Activated CD4-positive, alpha-beta T cell treated with anti-CD3 and anti-CD28 coated beads, Interleukin-2, amount 50 U/mL, for 48 hours (primary cell): ENCODE measurements around the gene GNPTG.

Source experiments
- DNase-seq, 2 experiments: peaks; one replicate each; pipeline ENCODE4 v3.0.0-alpha.2; 2020

GNPTG gene

DNA sequence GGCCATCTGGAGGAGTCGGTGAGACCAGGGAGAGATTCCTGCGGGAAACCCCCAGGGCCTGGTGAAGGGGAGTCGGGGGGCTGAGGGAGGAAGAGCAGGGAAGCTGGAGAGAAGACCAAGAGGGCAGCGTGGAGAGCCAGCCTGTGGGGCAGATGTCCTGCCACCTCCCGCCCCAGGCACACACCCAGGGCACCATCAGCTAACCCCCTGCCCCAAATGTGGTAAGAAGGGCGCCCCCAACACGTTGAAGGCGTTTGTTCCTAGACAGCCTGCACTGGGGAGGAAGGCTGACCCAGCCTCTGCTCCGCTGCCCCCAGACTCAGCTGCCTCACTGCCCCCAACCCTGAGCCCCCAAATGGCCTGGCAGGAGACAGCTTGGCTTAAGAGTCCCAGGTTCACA is 17.0 kb upstream of the GNPTG start:
- no peak for DNase-seq

DNA sequence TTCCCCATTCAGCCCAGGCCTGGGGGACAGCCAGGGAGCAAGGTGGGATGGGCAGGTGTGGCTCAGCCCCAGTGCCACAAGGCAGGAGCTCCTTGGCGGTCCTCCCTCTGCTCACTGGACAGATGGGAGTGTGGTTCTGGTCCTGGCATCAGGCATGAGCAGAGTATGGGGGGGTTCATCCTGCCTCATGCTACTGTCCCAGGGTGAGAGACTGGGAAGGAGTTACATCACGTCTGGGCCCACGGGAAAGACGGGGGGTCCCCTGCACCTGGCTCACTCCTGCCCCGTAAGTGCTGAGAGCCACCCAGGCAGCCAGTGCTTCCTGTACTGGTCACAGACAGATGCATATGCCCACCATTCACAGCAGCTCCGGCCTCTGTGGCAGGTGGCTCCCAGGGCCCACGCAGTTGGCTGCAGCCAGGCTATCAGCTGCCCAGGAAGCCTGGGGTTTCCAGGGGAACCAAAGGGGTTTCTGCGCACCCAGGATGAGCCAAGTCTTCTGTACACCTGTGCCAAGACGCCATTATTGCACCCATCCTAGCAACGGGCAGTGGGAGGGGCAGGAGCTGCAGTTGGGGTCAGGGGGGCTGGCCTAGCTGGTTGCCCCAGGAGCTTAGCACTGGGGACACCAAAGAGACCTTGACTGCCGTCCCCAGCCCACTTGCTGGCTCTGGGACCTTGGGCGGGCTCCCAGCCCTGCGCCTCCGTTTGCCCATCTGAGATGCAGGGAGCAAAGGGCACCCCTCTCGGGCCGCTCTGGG is 16.3 kb upstream of the GNPTG start:
- DNase-seq = no peak

- no peak for DNase-seq
Observed at GRCh38 chr16:1335996-1336395, 15.7 kb upstream of the GNPTG start.

- no peak for DNase-seq
Observed at GRCh38 chr16:1336619-1337018, 15.1 kb upstream of the GNPTG start.

GRCh38 chr16:1337486-1337885 is 14.2 kb upstream of the GNPTG start:
- no peak for DNase-seq

GRCh38 chr16:1338119-1338730 is 13.5 kb upstream of the GNPTG start:
- DNase-seq = peak in 1 of 2 experiments; percentile 34

- DNase-seq = no peak
Observed at GRCh38 chr16:1338855-1339675, 12.7 kb upstream of the GNPTG start.

GRCh38 chr16:1340730-1341494 is 10.8 kb upstream of the GNPTG start:
- DNase-seq = no peak

DNA sequence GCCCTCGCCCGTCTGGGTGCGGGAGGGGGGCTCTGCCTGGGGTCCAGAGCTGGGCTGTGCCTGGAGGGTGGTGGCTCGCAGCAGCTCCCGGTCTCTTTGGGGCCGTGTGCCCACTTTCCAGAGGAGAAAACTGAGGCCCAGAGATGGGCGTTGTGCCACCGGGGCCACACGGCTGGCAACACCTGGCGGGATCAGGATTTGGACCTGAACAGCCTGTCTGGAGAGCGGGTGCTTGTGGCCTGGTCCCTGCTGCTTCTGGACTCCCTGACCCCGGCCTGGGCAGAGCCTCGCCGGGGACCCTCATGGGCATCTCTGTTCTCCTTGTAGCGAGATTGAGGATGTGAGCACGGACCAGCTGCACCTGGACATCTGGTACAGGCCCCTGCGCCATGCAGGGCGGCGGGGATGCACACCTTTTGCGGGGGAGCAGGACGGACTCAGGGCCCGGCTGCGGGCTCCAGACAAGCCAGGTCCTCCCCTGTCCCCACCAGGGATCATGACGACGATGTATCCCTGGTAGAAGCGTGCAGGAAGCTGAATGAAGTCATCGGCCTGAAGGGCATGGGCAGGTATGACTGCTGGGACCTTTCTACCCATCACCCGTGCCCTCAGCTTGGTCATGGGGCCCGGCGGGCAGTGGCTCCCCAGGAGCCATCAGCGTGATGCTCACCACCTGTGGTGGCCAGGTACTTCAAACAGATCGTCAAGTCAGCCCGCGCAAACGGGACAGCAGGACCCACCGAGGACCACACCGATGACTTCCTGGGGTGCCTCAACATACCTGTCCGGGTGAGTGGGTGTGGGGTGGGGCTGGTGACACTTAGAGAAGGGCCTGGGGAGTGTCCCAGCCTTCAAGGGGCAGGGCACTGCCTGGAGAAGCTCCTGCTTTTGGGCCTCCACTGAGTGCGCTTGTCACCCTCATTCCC is 10.0 kb upstream of the GNPTG start:
- DNase-seq = no peak

- peak; percentile 91 to 92 for DNase-seq
Observed at GRCh38 chr16:1342526-1343427, 9.0 kb upstream of the GNPTG start.

GRCh38 chr16:1343428-1344242 is 8.1 kb upstream of the GNPTG start:
- DNase-seq = no peak

GRCh38 chr16:1344499-1344898 is 7.2 kb upstream of the GNPTG start:
- no peak for DNase-seq

DNA sequence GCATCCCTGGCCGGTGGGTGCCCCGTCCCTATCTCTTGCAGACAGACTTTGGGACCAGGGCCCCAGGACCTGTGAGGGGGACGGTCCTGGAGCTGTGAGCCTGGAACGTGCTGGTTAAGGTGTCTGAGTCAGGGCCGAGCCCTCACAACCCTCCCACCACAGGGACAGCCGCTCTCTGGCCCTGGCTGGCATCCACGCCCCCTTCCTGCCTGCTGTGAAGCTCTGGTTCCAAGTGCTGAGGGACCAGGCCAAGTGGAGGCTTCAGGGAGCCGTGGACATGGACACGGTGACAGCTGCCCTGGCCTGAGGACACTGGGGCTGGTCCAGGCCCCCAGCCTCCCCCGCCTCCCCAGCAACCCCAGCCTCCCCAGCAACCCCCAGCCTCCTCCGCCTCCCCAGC is 6.6 kb upstream of the GNPTG start:
- no peak for DNase-seq

- DNase-seq = no peak
Observed at GRCh38 chr16:1345651-1346421, 5.9 kb upstream of the GNPTG start.

GRCh38 chr16:1346422-1347285 is 5.1 kb upstream of the GNPTG start:
- no peak for DNase-seq

GRCh38 chr16:1347286-1347855 is 4.4 kb upstream of the GNPTG start:
- no peak for DNase-seq

DNA sequence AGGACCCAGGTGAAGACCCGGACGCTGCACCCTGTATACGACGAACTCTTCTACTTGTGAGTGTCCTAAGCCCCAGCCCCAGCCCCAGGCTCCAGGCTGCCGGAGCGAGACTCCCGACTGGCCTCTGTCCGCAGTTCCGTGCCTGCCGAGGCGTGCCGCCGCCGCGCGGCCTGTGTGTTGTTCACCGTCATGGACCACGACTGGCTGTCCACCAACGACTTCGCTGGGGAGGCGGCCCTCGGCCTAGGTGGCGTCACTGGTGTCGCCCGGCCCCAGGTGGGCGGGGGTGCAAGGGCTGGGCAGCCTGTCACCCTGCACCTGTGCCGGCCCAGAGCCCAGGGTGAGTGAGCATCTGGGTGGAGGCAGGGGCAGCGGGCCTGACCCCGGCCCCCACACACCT is 3.8 kb upstream of the GNPTG start:
- no peak for DNase-seq

DNA sequence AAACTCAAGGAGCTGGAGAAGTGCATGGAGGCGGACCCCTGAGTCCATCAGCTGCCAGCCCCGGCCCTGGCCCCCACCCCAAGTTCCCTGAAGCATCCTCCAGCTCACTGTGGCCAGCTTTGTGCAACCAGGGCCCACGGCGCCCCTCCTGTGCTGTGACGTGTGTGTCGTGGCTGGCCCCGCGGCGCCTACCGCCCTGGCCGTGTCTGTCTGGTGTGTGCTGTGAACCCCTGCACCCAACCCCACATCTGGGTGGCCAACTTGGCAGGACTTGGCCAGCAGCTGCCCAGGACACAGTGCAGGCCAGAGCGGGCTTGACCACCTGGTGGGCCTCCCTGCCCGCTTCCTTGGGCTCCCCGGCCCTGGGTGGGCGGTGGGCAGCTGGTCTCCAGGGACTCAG is 3.3 kb upstream of the GNPTG start:
- DNase-seq = no peak
